Ectodermal cell (in vitro differentiated cells): ENCODE data around the gene SYNJ2. TPM values are rescaled to one million over a fixed set of nuclear protein-coding genes. Genes with fewer than 3 reads are reported as not detected.
"Not testable (repeated sequence)": the region's sequence is repeated elsewhere in the genome, so short reads cannot be mapped to it uniquely, and the experiment has no call there.

ENCODE experiments used
- H3K27ac ChIP-seq: 2 replicates; pipeline ENCODE4 v1.7.0; 2013; ENCODE audit warnings: mild to moderate bottlenecking, low read depth, low read length; ENCODE audit not compliant: insufficient read depth, poor library complexity, severe bottlenecking
- H3K27me3 ChIP-seq: 2 replicates; pipeline ENCODE4 v1.7.0; 2013; ENCODE audit warnings: mild to moderate bottlenecking, low read length; ENCODE audit not compliant: insufficient read depth, control insufficient read depth, poor library complexity, severe bottlenecking
- H3K36me3 ChIP-seq: one replicate; pipeline ENCODE4 v1.7.0; 2013; ENCODE audit warnings: low read length; ENCODE audit not compliant: control insufficient read depth, insufficient read depth
- H3K4me1 ChIP-seq: one replicate; pipeline ENCODE4 v1.7.0; 2013; ENCODE audit warnings: low read length; ENCODE audit not compliant: control insufficient read depth, insufficient read depth
- H3K4me3 ChIP-seq: 2 replicates; pipeline ENCODE4 v1.7.0; 2013; ENCODE audit warnings: low read depth, low read length, control low read depth; ENCODE audit not compliant: insufficient read depth
- H3K9me3 ChIP-seq: 2 replicates; pipeline ENCODE4 v1.7.0; 2013; ENCODE audit warnings: mild to moderate bottlenecking, low read length, moderate library complexity; ENCODE audit not compliant: control insufficient read depth
- WGBS, 2 experiments: methylation state at CpG; one replicate each; pipeline ENCODE4 v1.1.7; 2013; ENCODE audit warnings: missing lambda C conversion rate in 2 of 2; 5-methylcytosine and 5-hydroxymethylcytosine counted together
- polyA plus RNA-seq, 4 experiments: library from polyadenylated mRNA; stranded (reverse); fragments of 50-300 nt; gene quantifications; one replicate each; pipeline ENCODE4 v1.2.3, GENCODE V29; 2013

Gene SYNJ2
- 3.5 TPM for polyA plus RNA-seq (2013, experiment 1 of 4)
- polyA plus RNA-seq (2013, experiment 2 of 4): 4.6 TPM
- 3.0 TPM for polyA plus RNA-seq (2013, experiment 3 of 4)
- 2.8 TPM for polyA plus RNA-seq (2013, experiment 4 of 4)

GRCh38 chr6:157981395-157982101 is at the start of gene SYNJ2:
SYNJ2 (plus strand) TSS chr6:157981863; CDS start chr6:157981962, 99 bp downstream.
- peaks cover 22% of the 10 kb centered on the region for H3K27me3 ChIP-seq
- peak within 1 kb of the TSS; percentile 62 for H3K4me3 ChIP-seq
- H3K36me3 ChIP-seq: no peaks in the 10 kb centered on the region
- no peaks in the 10 kb centered on the region for H3K9me3 ChIP-seq
- H3K4me1 ChIP-seq: peaks cover 13% of the 10 kb centered on the region
- WGBS, 2 experiments: 1% methylated on average over 86 of the region's 86 CpGs
- no peak within 1 kb of the TSS for H3K27ac ChIP-seq

- Histone ChIP-seq H3K36me3 (peaks cover 11% of the 10 kb centered on the region), H3K4me3 (no peak overlapping the region), H3K27me3 (no peaks in the 10 kb centered on the region), H3K9me3 (no peaks in the 10 kb centered on the region), H3K4me1 (no peaks in the 10 kb centered on the region), H3K27ac (no peak overlapping the region)
- 75 to 77% methylated on average over 2 of the region's 2 CpGs for WGBS, 2 experiments
Observed at GRCh38 chr6:157935786-157936185, 45.9 kb upstream of the SYNJ2 start.

GRCh38 chr6:157937318-157937717 is 44.3 kb upstream of the SYNJ2 start:
- Histone ChIP-seq H3K9me3 (no peaks in the 10 kb centered on the region), H3K27ac (no peak overlapping the region), H3K4me1 (no peaks in the 10 kb centered on the region), H3K36me3 (peaks cover 13% of the 10 kb centered on the region), H3K4me3 (no peak overlapping the region), H3K27me3 (no peaks in the 10 kb centered on the region)
- WGBS, 2 experiments: 90 to 97% methylated on average over 2 of the region's 3 CpGs

GRCh38 chr6:157937916-157938315 is 43.7 kb upstream of the SYNJ2 start:
- 96 to 97% methylated on average over 6 of the region's 6 CpGs for WGBS, 2 experiments
- Histone ChIP-seq H3K4me3 (no peak overlapping the region), H3K36me3 (peaks cover 9% of the 10 kb centered on the region), H3K27me3 (no peaks in the 10 kb centered on the region), H3K9me3 (no peaks in the 10 kb centered on the region), H3K27ac (no peak overlapping the region), H3K4me1 (no peaks in the 10 kb centered on the region)

- not testable (repeated sequence) for H3K27ac ChIP-seq, H3K9me3 ChIP-seq, H3K27me3 ChIP-seq, H3K4me3 ChIP-seq, H3K36me3 ChIP-seq, H3K4me1 ChIP-seq
- 96% methylated on average over 12 of the region's 12 CpGs for WGBS, 2 experiments
Observed at GRCh38 chr6:157940375-157941036, 41.2 kb upstream of the SYNJ2 start.

GRCh38 chr6:157941101-157941863 is 40.4 kb upstream of the SYNJ2 start:
- Histone ChIP-seq H3K9me3 (no peaks in the 10 kb centered on the region), H3K27me3 (no peaks in the 10 kb centered on the region), H3K4me1 (no peaks in the 10 kb centered on the region), H3K27ac (no peak overlapping the region), H3K4me3 (no peak overlapping the region), H3K36me3 (peaks cover 6% of the 10 kb centered on the region)
- 95 to 97% methylated on average over 13 of the region's 13 CpGs for WGBS, 2 experiments

GRCh38 chr6:157942351-157942750 is 39.3 kb upstream of the SYNJ2 start:
- Histone ChIP-seq H3K36me3 (peaks cover 6% of the 10 kb centered on the region), H3K4me3 (no peak overlapping the region), H3K27me3 (no peaks in the 10 kb centered on the region), H3K9me3 (no peaks in the 10 kb centered on the region), H3K27ac (no peak overlapping the region), H3K4me1 (no peaks in the 10 kb centered on the region)
- WGBS, 2 experiments: 95% methylated on average over 14 of the region's 14 CpGs

GRCh38 chr6:157943249-157943963 is 38.3 kb upstream of the SYNJ2 start:
- no peaks in the 10 kb centered on the region for H3K4me1 ChIP-seq
- H3K9me3 ChIP-seq: no peaks in the 10 kb centered on the region
- no peaks in the 10 kb centered on the region for H3K27me3 ChIP-seq
- H3K4me3 ChIP-seq: no peak overlapping the region
- H3K27ac ChIP-seq: no peak overlapping the region
- WGBS, 2 experiments: 94 to 95% methylated on average over 16 of the region's 16 CpGs
- H3K36me3 ChIP-seq: peaks cover 6% of the 10 kb centered on the region

GRCh38 chr6:157943964-157944283 is 37.7 kb upstream of the SYNJ2 start:
- 97% methylated on average over 14 to 15 of the region's 15 CpGs for WGBS, 2 experiments
- Histone ChIP-seq H3K27me3 (no peaks in the 10 kb centered on the region), H3K36me3 (peaks cover 6% of the 10 kb centered on the region), H3K4me1 (no peaks in the 10 kb centered on the region), H3K4me3 (no peak overlapping the region), H3K9me3 (no peaks in the 10 kb centered on the region), H3K27ac (no peak overlapping the region)
